Smooth muscle cell of trachea (primary cell): ENCODE data around the gene MUC20. TPM values are rescaled to one million over a fixed set of nuclear protein-coding genes. Genes with fewer than 3 reads are reported as not detected.

ENCODE experiments used
- total RNA-seq: library from RNA; depleted of rRNA; stranded (reverse); fragments of >200 nt; gene quantifications from 2 replicates; pipeline ENCODE4 v1.2.1, GENCODE V29; 2014

The MUC20 gene, protein sequence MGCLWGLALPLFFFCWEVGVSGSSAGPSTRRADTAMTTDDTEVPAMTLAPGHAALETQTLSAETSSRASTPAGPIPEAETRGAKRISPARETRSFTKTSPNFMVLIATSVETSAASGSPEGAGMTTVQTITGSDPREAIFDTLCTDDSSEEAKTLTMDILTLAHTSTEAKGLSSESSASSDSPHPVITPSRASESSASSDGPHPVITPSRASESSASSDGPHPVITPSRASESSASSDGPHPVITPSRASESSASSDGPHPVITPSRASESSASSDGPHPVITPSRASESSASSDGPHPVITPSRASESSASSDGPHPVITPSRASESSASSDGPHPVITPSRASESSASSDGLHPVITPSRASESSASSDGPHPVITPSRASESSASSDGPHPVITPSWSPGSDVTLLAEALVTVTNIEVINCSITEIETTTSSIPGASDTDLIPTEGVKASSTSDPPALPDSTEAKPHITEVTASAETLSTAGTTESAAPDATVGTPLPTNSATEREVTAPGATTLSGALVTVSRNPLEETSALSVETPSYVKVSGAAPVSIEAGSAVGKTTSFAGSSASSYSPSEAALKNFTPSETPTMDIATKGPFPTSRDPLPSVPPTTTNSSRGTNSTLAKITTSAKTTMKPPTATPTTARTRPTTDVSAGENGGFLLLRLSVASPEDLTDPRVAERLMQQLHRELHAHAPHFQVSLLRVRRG
- total RNA-seq, result under 0.01 and 0.50 TPM in 2 replicates

DNA sequence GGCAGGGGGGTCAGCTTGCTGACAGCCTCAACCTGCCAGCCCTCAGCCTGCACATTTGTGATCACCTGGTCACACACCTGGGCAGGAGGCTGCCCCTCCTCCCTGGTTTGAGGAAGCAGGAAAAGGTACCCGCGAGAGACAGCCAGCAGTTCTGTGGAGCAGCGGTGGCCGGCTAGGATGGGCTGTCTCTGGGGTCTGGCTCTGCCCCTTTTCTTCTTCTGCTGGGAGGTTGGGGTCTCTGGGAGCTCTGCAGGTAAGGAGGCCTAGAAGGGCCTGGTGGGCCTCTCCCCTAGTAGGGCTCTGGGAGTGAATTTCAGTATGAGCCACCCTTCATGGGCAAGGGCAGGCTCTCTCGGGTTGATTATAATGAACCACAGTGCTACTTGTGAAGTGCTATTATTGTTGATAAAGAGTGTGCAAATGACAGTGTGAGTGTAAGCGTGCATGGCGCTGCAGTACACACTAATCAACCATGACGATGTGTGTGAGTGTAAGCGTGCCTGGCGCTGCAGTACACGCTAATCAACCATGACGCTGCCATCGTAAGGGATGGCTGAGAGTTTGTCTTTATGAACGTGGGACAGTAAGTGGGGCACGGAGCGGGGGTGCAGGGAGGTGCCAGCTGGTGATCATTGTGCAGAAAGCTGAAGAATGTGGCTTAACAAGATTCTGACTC is at the start of gene MUC20:
TSS of gene MUC20 (plus strand) at position 148 of the 676 bp plus-strand sequence. CDS start at position 178, 30 bp downstream.

Other genes with a start within 250 kb of the MUC20 start
- gene PPP1R2, start 177.7 kb upstream of the MUC20 start, total RNA-seq, result 100 and 133 TPM in 2 replicates
- 1.6 and 2.8 TPM in 2 replicates for gene APOD, start 137.0 kb upstream of the MUC20 start, total RNA-seq
- gene MUC4, start 91.0 kb downstream of the MUC20 start, total RNA-seq, result not detected in 2 replicates
- 7.6 and 10.9 TPM in 2 replicates for gene TNK2, start 187.6 kb downstream of the MUC20 start, total RNA-seq